Gastroesophageal sphincter (tissue), 4 donors: Measurements from ENCODE around the gene REELD1. TPM values are rescaled to one million over a fixed set of nuclear protein-coding genes. Genes with fewer than 3 reads are reported as not detected.
A peak's percentile ranks its signal among the peaks of the same experiment; 100 is the strongest.

Source experiments
- ATAC-seq: fragments of 150-250 bp; one replicate; pipeline ENCODE4 v1.9.1; 2016; ENCODE audit warnings: mild to moderate bottlenecking, moderate library complexity
- H3K27ac ChIP-seq, 4 donors: fragments of 200-600 bp; sonication (generic) in 3 of 4; 1 replicate in 3 of 4; 2 replicates in 1 of 4; pipeline ENCODE4 v1.5.1; 2016 to 2019
- H3K27me3 ChIP-seq: fragments of 200-600 bp; sonication (generic); one replicate; pipeline ENCODE4 v1.5.1; 2019
- H3K36me3 ChIP-seq, 2 donors: fragments of 200-600 bp; sonication (generic); one replicate each; pipeline ENCODE4 v1.5.1; 2019; ENCODE audit warnings: control low read depth in 1 of 2
- H3K4me1 ChIP-seq, 3 donors: fragments of 200-600 bp; sonication (generic); 1 replicate in 2 of 3; 2 replicates in 1 of 3; pipeline ENCODE4 v1.5.1; 2016 to 2019; ENCODE audit warnings: control low read depth in 2 of 3
- H3K4me3 ChIP-seq, 2 donors: fragments of 200-600 bp; sonication (generic); one replicate each; pipeline ENCODE4 v1.5.1; 2019; ENCODE audit warnings: mild to moderate bottlenecking in 1 of 2, moderate library complexity in 1 of 2
- H3K9me3 ChIP-seq, 3 donors: fragments of 200-600 bp; sonication (generic); one replicate each; pipeline ENCODE4 v1.5.1; 2017 to 2019; ENCODE audit warnings: control low read depth in 2 of 3
- CTCF ChIP-seq, 4 experiments: fragments of 200-600 bp in 2 of 4; fragments of 450-650 bp in 2 of 4; sonication (generic) in 1 of 4; IDR thresholded peaks; one replicate each; pipeline ENCODE4 v1.5.1; 2017 to 2019; ENCODE audit warnings: antibody characterized with exemption in 4 of 4, mild to moderate bottlenecking in 2 of 4, moderate library complexity in 2 of 4
- EP300 ChIP-seq: sonication (generic); formaldehyde crosslinking; IDR thresholded peaks from one replicate; pipeline ENCODE4 v1.6.1; 2017; ENCODE audit warnings: antibody characterized with exemption, mild to moderate bottlenecking
- POLR2A ChIP-seq, 2 donors: fragments of 450-650 bp; IDR thresholded peaks; one replicate each; pipeline ENCODE4 v1.6.1; 2017; ENCODE audit warnings: antibody characterized with exemption in 2 of 2, mild to moderate bottlenecking in 2 of 2, moderate library complexity in 1 of 2
- POLR2AphosphoS5 ChIP-seq: sonication (generic); formaldehyde crosslinking; IDR thresholded peaks from one replicate; pipeline ENCODE4 v1.6.1; 2017; ENCODE audit warnings: antibody characterized with exemption
- WGBS, 2 donors: methylation state at CpG; one replicate each; pipeline ENCODE4 v1.1.5; 2018; ENCODE audit warnings: low coverage in 1 of 2; 5-methylcytosine and 5-hydroxymethylcytosine counted together
- total RNA-seq, 4 donors: library from RNA; depleted of rRNA; stranded (reverse); fragments of >200 nt; gene quantifications; one replicate each; pipeline ENCODE4 v1.1.0, GENCODE V29; 2016

Gene REELD1
- total RNA-seq, 4 donors from 2014 or later: 0.78 to 1.4 TPM; not detected in 2

GRCh38 chr4:146222313-146222712 lies 8.0 kb downstream of the REELD1 start:
- no peak for TF ChIP-seq POLR2AphosphoS5
- TF ChIP-seq POLR2A (IDR thresholded peaks at IDR 0.05): no peak
- no peak for TF ChIP-seq CTCF (IDR thresholded peaks at IDR 0.05)
- no peak for TF ChIP-seq EP300
- WGBS, 2 donors: 58 to 90% methylated on average over 5 to 8 of the region's 8 CpGs
- ATAC-seq: no peak
- no peaks in the 10 kb centered on the region for H3K9me3 ChIP-seq
- no peaks in the 10 kb centered on the region for H3K4me1 ChIP-seq
- H3K36me3 ChIP-seq: no peaks in the 10 kb centered on the region
- no peaks in the 10 kb centered on the region for H3K27me3 ChIP-seq
- no peak overlapping the region for H3K27ac ChIP-seq
- H3K4me3 ChIP-seq: no peak overlapping the region

GRCh38 chr4:146224326-146224966 lies 10.1 kb downstream of the REELD1 start:
- H3K4me3 ChIP-seq: no peak overlapping the region
- no peak for TF ChIP-seq POLR2AphosphoS5
- no peak for TF ChIP-seq EP300
- no peak for TF ChIP-seq POLR2A (IDR thresholded peaks at IDR 0.05)
- no peak for TF ChIP-seq CTCF (IDR thresholded peaks at IDR 0.05)
- no peaks in the 10 kb centered on the region for H3K4me1 ChIP-seq
- no peaks in the 10 kb centered on the region for H3K9me3 ChIP-seq
- no peaks in the 10 kb centered on the region for H3K36me3 ChIP-seq
- no peak for ATAC-seq
- 19 to 63% methylated on average over 2 to 5 of the region's 8 CpGs for WGBS, 2 donors
- no peaks in the 10 kb centered on the region for H3K27me3 ChIP-seq
- no peak overlapping the region for H3K27ac ChIP-seq

- TF ChIP-seq CTCF (IDR thresholded peaks at IDR 0.05) (no peak), EP300 (no peak), POLR2AphosphoS5 (no peak), POLR2A (IDR thresholded peaks at IDR 0.05) (no peak)
- no peaks in the 10 kb centered on the region for H3K27me3 ChIP-seq
- no peak overlapping the region for H3K27ac ChIP-seq
- H3K36me3 ChIP-seq: no peaks in the 10 kb centered on the region
- no peaks in the 10 kb centered on the region for H3K4me1 ChIP-seq
- H3K9me3 ChIP-seq: peaks cover 0 to 12% (median 0%) of the 10 kb centered on the region in 3 donors
- ATAC-seq: no peak
- H3K4me3 ChIP-seq: no peak overlapping the region
Measured at GRCh38 chr4:146229406-146229805, 15.1 kb downstream of the REELD1 start.

GRCh38 chr4:146232131-146232722 lies 17.9 kb downstream of the REELD1 start:
- no peaks in the 10 kb centered on the region for H3K4me1 ChIP-seq
- H3K27me3 ChIP-seq: no peaks in the 10 kb centered on the region
- H3K4me3 ChIP-seq: no peak overlapping the region
- H3K9me3 ChIP-seq: peaks cover 0 to 12% (median 0%) of the 10 kb centered on the region in 3 donors
- ATAC-seq: no peak
- H3K36me3 ChIP-seq: no peaks in the 10 kb centered on the region
- WGBS, 2 donors: 100% methylated on average over 1 of the region's 1 CpG; no CpG with 5 or more reads in 1 of the 2 donors
- no peak overlapping the region for H3K27ac ChIP-seq
- TF ChIP-seq CTCF (IDR thresholded peaks at IDR 0.05): no peak
- no peak for TF ChIP-seq POLR2AphosphoS5
- no peak for TF ChIP-seq POLR2A (IDR thresholded peaks at IDR 0.05)
- TF ChIP-seq EP300: no peak

- Histone ChIP-seq H3K27me3 (no peaks in the 10 kb centered on the region), H3K4me1 (peaks cover 0 to 2% (median 0%) of the 10 kb centered on the region in 3 donors), H3K27ac (peak overlapping the region in 3 of 4 donors; percentile 12 to 43 (median 24)), H3K4me3 (no peak overlapping the region), H3K9me3 (peaks cover 0 to 12% (median 0%) of the 10 kb centered on the region in 3 donors), H3K36me3 (no peaks in the 10 kb centered on the region)
- TF ChIP-seq EP300: no peak
- no peak for TF ChIP-seq POLR2A (IDR thresholded peaks at IDR 0.05)
- TF ChIP-seq CTCF (IDR thresholded peaks at IDR 0.05): no peak
- peak; percentile 13 for ATAC-seq
- 92% methylated on average over 4 of the region's 8 CpGs; no CpG with 5 or more reads in 1 of the 2 donors for WGBS, 2 donors
Measured at GRCh38 chr4:146235654-146236177, 21.4 kb downstream of the REELD1 start.
